GM12864 (cell line): Measurements from ENCODE around the gene DDX49.

Experiments used
- DNase-seq: peaks from one replicate; pipeline ENCODE4 v3.0.0-alpha.2; 2011; ENCODE audit warnings: low read depth
- H3K4me3 ChIP-seq: 2 replicates; pipeline ENCODE4 v1.5.1; 2011; ENCODE audit warnings: mild to moderate bottlenecking, low read depth, low read length, control low read depth
- TF ChIP-seq, protein P1 (sequence below): IDR thresholded peaks from 2 replicates; pipeline ENCODE4 v1.5.1; 2011; ENCODE audit warnings: low read depth, mild to moderate bottlenecking, moderate library complexity, low read length, control low read depth, inconsistent platforms; ENCODE audit errors: missing control alignments

The DDX49 gene

DNA sequence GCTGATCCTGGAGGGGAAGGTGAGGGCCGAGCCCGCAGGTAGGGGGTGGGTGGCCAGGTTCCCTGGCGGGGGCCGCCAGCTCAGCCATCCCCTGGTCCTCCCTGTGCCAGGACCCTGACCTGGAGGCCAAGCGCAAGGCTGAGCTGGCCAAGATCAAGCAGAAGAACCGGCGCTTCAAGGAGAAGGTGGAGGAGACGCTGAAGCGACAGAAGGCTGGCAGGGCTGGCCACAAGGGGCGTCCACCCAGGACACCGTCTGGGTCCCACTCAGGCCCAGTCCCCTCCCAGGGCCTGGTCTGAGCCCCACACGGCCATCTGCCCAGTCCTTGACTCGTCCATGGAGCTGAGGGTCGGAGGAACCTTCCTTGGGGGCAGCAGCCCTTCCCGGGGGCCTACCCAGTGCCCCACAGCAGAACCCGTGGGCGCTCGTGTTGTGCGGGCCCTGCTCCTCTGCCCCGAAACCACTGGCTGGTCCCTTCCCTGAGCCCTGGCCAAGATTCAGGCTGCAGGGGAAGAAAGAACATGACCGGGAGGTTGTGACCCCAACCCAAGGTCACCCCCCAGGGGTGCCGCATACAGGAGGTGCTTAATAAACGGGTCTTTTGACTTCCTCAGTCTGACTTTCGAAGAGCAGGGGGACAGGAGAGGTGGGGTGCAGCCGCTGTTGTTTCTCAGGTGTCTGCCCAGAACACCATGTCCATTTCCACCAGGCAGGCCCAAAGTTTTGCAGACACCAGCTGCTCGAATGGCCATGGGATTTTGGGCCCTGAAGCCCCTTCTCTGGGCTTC, 8.7 kb downstream of the DDX49 start:
- TF ChIP-seq, protein P1, sequence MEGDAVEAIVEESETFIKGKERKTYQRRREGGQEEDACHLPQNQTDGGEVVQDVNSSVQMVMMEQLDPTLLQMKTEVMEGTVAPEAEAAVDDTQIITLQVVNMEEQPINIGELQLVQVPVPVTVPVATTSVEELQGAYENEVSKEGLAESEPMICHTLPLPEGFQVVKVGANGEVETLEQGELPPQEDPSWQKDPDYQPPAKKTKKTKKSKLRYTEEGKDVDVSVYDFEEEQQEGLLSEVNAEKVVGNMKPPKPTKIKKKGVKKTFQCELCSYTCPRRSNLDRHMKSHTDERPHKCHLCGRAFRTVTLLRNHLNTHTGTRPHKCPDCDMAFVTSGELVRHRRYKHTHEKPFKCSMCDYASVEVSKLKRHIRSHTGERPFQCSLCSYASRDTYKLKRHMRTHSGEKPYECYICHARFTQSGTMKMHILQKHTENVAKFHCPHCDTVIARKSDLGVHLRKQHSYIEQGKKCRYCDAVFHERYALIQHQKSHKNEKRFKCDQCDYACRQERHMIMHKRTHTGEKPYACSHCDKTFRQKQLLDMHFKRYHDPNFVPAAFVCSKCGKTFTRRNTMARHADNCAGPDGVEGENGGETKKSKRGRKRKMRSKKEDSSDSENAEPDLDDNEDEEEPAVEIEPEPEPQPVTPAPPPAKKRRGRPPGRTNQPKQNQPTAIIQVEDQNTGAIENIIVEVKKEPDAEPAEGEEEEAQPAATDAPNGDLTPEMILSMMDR, result no peak
- no peak for DNase-seq

DNA sequence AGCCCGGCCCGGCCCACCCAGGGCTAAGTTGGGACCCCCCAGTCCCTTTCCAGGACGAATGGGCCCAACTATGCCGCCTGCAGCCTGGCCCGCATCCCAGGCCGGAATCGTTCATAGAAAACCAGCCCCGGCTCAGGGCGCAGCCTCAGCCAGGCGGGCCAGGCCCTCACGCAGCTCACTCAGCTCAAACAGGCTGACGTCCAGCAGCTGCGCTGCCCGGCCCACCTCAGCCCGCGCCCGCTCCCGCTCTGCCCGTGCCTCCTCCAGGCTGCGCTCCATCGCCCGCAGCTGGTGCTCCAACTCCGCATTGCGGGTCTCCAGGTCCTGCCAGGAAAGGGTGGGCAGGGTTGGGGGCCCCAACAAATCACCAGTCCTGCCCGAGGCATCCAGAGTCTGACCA, 9.8 kb downstream of the DDX49 start:
- no peak for DNase-seq
- no peak overlapping the region for H3K4me3 ChIP-seq
- TF ChIP-seq, protein P1, result no peak

More for the DNA sequence above, 8.7 kb downstream of the DDX49 start:
- H3K4me3 ChIP-seq, result no peak overlapping the region

DNA sequence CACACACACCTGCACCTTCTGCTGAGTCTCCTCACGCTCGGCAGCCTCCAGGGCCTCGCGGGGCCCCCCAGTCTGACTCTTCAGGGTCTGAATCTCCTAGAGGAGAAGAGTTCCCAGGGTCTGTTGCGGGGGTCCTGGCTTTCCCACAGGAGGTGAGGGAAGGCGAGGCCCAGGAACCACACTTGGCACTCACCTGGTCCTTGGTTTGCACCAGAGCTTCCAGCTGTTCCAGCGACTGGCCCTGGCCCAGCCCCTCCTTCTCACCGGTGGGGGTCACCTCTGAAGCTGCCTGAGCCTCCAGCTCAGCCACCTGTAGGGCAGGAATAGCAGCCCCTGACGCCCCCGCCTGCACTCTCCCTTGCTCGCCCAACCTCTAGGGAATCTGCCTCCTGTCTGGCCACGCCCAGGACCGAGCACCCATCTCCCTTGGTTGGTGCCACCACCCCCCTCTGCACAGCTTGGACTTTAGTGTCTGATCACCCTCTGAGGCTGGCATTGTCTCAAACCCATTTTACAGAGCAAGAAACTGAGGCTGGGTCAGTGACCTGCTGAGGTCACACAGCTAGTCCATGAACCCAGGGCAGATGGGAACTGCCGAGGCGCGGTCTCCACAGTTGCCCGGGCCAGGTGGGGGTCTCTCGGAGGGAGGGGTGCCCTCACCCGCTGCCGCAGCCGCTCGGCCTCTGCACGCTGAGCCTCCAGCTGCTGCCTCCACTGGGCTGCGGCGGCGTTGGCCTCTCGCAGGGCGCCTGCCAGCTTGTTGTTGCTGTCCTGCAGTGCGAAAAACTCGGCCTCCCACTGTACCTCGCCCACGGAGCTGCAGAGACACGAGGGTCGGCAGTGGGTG, 12.0 kb downstream of the DDX49 start:
- TF ChIP-seq, protein P1, result no peak
- no peak for DNase-seq

DNA sequence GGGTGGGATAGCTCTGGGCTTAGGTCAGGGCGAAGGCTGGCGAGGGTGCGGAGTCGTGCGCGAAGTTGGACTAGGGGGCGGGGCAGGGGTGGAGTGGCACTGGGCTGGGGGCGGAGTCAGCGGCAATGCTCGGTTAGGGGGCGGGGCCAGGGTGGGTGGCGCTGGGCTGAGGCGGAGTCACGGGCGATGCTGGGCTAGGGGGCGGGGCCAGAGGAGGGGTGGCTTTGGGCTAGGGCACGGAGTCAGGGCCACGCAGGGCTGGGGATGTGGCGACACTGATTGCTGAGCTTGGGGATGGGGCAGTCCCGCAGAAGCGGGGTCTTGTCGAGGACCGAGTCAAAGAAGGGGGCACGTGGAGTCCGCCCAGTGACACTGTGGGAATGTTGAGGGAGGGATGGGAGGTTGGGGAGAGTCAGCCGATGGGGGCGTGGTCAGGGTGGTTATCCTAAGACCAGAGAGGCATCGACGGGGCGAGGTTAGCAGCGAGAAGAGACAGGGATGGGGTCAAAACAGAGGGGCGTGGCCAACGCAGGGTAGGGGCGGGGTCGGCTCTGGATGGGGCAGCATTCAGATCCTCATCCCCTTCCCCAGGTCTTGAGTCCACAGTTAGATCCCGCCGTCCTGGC, 12.8 kb downstream of the DDX49 start:
- H3K4me3 ChIP-seq, result peak overlapping the region; percentile 31
- DNase-seq, result no peak
- TF ChIP-seq, protein P1, result no peak

More for the DNA sequence above, 12.0 kb downstream of the DDX49 start:
- no peak overlapping the region for H3K4me3 ChIP-seq

DNA sequence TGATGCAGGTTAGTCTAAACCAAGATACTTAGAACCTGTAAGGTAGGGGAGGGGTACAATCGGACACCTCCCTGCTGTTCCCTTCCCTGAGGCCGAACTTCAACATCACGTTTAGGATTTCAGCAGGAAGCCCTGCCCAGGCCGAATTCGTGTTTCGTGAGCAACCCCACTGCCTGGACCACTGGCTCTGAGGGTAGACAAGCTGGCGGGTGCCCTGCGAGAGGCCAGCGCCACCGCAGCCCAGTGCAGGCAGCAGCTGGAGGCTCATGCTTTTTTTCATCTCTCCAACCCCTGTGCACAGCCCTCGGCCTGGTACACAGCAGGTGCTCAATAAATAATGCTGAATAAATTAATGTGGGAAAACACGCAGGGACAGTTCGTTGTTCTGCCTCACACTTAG, 13.8 kb downstream of the DDX49 start:
- TF ChIP-seq, protein P1, result no peak
- DNase-seq, result no peak
- no peak overlapping the region for H3K4me3 ChIP-seq

DNA sequence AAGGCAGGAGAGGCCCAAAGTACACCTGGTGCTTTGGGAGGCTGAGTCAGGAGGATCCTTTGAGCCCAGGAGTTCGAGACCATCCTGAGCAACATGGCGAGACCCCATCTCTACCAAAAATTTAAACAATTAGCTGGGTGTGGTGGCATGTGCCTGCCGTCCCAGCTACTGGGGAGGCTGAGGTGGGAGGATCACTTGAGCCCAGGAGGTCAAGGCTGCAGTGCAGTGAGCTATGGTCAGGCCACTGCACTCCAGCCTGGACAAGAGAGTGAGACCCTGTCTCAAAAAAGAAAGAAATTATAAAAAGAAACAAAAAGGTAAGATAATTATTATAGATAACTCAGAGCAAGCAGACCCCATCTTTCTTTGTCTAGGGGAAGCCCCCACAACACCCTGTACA, 19.6 kb downstream of the DDX49 start:
- no peak overlapping the region for H3K4me3 ChIP-seq
- TF ChIP-seq, protein P1, result no peak
- no peak for DNase-seq
